Measurements from ENCODE around the gene GHR.

GHR gene

GRCh38 chr5:42517164-42517563 is 93.9 kb downstream of the GHR start:
- no peak for ATAC-seq

GRCh38 chr5:42518595-42519221 is 95.5 kb downstream of the GHR start:
- no peak for ATAC-seq

- no peak for ATAC-seq
Observed at GRCh38 chr5:42520203-42520602, 97.0 kb downstream of the GHR start.

- ATAC-seq = no peak
Observed at GRCh38 chr5:42520957-42521356, 97.7 kb downstream of the GHR start.

GRCh38 chr5:42521406-42521805 is 98.2 kb downstream of the GHR start:
- ATAC-seq = no peak

GRCh38 chr5:42522783-42523182 is 99.5 kb downstream of the GHR start:
- ATAC-seq = no peak

- no peak for ATAC-seq
Observed at GRCh38 chr5:42526179-42526578, 102.9 kb downstream of the GHR start.

- ATAC-seq = no peak
Observed at GRCh38 chr5:42531611-42532010, 108.4 kb downstream of the GHR start.

GRCh38 chr5:42542106-42542505 is 118.9 kb downstream of the GHR start:
- no peak for ATAC-seq

- no peak for ATAC-seq
Observed at GRCh38 chr5:42543774-42544173, 120.5 kb downstream of the GHR start.

GRCh38 chr5:42545038-42545437 is 121.8 kb downstream of the GHR start:
- ATAC-seq = no peak

GRCh38 chr5:42547141-42547540 is 123.9 kb downstream of the GHR start:
- no peak for ATAC-seq

- ATAC-seq = no peak
Observed at GRCh38 chr5:42547894-42548293, 124.7 kb downstream of the GHR start.

GRCh38 chr5:42552597-42552996 is 129.4 kb downstream of the GHR start:
- no peak for ATAC-seq

GRCh38 chr5:42553461-42553860 is 130.2 kb downstream of the GHR start:
- no peak for ATAC-seq

GRCh38 chr5:42555010-42555409 is 131.8 kb downstream of the GHR start:
- ATAC-seq = no peak

- ATAC-seq = no peak
Observed at GRCh38 chr5:42555797-42556196, 132.6 kb downstream of the GHR start.

GRCh38 chr5:42557689-42558088 is 134.4 kb downstream of the GHR start:
- ATAC-seq = no peak

GRCh38 chr5:42561656-42562055 is 138.4 kb downstream of the GHR start:
- no peak for ATAC-seq

GRCh38 chr5:42564689-42565356 is 141.6 kb downstream of the GHR start:
- no peak for ATAC-seq

- ATAC-seq = no peak
Observed at GRCh38 chr5:42566652-42567295, 143.5 kb downstream of the GHR start.

GRCh38 chr5:42569325-42569724 is 146.1 kb downstream of the GHR start:
- no peak for ATAC-seq

GRCh38 chr5:42569953-42570548 is 146.8 kb downstream of the GHR start:
- ATAC-seq = no peak

All from activated CD4-positive, CD25-positive, alpha-beta regulatory T cell treated with anti-CD3 and anti-CD28 coated beads, Interleukin-2, amount 50 U/mL, for 24 hours (primary cell).